Anterior cingulate cortex (tissue), 58 donors: Measurements from ENCODE around the gene NANOGP8.

Experiments used
- DNase-seq, 58 donors: peaks; one replicate each; lab custom pipeline; 2025; lab: John Stamatoyannopoulos, UW

NANOGP8 gene

DNA sequence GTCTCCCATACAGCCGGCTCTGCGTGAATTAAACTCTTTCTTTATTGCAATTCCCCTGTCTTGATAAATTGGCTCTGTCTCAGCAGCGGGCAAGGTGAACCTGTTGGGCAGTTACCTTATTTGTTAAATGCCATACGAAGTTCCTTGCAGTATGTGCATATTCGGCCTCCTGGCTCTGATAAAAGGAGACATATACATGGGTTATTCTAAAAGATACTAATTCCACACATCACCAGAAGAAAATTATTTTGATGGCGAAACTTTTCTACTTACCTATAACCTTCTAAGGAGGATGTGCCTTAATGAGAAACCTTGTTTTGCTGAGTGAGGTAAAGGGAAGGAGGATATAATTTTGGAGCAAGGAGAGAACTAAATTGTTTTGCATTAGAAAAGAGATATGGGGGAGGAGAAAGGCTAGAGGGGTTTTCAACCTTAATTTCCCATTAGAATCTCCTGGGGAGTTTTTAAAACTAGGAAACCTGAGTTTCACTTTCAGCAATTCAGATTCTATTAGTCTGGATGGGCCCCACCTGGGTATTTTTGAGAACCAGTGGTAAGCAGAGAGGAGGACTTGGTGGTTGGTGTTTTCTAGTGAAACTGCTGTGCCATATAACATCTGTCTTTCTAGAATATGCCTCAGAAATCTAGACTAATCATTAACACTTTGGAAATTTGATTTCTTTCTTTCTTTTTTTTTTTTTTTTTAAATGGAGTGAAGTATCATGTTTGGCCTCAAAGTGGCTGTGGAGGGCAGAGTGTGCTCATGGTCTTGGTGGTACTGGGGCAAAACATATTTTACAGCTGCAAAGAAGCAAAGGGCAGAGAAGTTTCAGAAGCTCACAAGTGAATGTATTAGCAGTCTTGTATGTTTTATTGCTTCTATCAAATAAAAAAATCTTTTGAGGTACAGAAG, 23.0 kb downstream of the NANOGP8 start:
- no peak for DNase-seq

DNA sequence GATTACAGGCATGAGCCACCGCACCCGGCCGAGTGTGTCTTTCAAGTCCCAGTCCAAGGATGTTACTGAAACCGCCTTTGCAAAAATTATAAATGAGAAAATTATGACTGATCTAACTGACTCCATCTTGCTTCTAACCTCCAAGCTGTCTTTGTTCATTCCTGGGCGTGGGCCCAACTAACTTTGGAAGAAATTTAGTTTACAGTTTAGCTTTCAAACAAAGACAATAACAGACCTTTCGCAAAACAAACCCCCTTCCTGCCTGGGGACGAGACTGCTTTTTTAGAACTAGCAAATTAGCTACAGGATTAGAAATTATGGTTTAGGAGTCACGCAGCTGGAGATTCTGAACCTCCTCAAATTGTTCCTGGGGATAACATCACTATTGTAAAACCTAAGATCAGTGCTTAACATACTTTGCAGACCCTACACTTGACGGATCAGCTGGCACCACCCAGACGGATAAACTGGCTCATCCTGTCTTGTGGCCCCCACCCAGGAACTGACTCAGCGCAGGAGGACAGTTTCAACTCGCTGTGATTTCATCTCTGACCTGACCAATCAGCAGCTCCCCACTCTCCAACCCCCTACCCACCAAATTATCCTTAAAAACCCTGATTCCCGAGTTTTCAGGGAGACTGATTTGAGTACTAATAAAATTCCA, 23.8 kb downstream of the NANOGP8 start:
- DNase-seq: no peak

GRCh38 chr15:35060591-35060990, 24.5 kb downstream of the NANOGP8 start:
- no peak for DNase-seq

GRCh38 chr15:35058534-35059054, 26.5 kb downstream of the NANOGP8 start:
- no peak for DNase-seq

DNA sequence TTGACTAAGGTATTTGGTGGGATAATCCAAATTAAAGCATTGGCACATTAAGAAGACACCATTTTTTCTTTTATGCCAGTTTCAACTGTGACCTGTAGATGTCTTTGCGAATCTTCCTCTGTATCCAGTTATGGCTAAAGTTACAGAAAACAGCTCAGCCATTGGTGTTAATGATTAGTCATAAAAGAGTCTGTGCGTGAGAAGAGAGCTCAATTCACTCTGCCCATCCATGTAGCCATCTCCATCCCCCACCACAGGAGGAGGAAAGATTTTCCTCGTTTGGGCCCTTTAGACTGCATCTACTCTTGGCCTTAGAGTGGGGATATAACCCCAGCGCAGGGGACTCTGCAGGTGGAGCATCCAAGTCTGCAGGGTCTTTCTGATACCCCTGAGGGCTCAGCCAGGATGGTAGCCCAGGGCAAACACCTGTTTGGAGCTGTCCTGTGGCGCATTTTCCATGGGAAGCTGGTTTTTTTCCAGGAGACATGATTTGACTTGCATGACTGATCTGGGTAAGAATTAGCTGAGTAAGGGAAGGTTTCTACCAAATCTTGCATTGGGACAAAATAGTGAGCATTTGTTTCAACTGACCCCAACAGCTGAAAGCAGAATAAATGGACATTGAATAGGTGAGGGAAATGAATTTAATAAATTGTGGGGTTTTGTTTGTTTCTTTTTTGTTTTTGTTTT, 29.5 kb downstream of the NANOGP8 start:
- no peak for DNase-seq

GRCh38 chr15:35054380-35054779, 30.7 kb downstream of the NANOGP8 start:
- DNase-seq: no peak

GRCh38 chr15:35047996-35048395, 37.1 kb downstream of the NANOGP8 start:
- DNase-seq: no peak

DNA sequence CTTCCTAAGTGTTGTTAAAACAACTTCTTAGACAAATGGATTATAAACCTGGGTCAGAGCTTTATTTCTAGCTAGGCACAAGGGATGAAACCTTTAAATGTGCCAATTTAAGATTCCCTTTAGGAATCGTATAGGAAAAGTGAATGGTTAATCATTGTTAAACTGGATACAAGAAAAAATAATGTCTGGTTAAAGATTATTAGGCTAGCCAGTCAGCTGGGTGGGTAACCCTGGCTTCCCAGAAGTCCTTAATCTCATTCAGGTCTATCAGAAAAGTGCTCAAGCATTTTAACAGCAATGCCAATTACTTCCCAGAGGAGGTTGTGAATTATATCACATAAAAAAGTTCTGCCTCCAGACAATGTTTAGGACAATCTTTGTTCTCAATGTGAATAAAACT, 37.6 kb downstream of the NANOGP8 start:
- DNase-seq: no peak

GRCh38 chr15:35043373-35044095, 41.6 kb downstream of the NANOGP8 start:
- DNase-seq: no peak

DNA sequence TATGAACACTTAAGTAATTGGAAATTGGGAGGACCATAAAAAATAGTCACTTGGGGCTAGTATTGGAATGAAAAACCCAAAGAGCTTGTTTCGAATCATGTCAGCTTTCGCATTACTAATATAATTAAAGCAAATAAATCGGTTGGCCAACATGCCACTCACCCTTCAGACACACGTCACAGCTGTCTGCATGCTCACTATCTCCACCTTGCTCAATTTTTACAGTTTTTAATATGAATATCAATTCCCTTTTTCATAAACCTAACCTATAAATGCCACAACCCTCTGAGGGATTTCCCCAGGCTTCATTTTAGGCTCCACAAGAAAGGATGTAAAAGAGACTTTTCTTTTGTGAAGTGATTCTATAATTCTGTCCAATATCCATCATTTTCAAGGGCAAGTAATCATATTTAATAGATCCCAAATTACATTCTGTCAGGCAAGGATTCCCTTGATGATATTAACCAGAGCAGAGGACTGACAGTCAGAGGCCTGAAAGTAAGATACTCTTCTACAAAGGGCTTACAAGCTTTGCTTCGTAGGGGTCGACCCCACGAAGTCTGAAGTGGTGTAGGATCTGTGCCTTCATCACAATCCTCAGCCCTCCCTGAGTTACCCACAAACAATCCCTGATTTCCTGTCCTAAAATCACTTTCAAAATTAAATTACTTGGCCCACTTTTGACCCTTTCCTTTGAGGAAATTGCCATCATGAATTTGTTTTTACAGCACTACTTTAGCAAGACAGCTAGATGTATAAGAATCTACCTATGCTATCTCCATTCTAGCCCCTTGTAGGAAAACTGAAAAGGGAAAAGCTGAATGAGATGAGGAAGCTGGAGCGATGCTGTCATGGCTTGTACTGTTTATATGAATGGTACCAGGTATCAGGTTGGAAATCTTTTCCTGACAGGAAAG, 44.5 kb downstream of the NANOGP8 start:
- no peak for DNase-seq

DNA sequence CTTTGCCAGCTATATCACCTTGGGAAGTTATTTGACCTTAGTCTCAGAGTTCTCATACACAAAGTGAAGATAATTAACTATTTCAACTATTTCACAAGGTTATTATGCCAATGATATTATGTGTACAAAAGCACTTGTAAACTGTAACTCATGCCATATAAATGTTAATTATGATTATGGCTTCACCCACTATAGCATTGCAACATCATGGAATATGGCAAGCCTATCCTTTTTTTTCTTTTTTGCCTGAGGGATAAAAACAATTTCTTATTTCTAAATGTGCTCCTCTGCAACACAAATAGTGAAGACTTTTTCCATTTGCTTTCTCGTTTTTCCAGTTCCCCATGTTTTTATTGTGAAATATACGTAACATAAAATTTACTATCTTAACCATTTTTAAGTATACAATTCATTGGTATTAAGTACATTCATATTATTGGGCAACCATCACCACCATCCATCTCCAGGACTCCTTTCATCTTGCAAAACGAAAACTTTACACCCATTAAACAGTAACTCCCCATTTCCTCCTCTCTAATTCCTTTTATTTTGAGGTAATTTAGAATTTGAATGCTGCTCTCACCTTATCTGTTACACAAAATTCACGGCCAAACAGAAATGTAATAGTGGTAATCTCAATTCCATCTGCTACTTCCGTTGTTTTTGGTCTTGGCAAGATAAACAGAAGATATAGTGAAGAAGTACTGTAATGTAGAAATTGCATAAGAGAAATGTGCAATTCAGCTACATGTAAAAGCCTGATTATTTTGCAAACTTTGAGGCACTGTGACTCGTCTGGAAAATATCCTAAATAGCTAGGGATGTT, 46.3 kb downstream of the NANOGP8 start:
- no peak for DNase-seq
